ENCODE data around the gene CHMP4B. TPM values are rescaled to one million over a fixed set of nuclear protein-coding genes. Genes with fewer than 3 reads are reported as not detected.

The CHMP4B gene
- polyA plus RNA-seq, 1 of the 3 experiments (the other 2 are of a cell fraction) = 123 TPM

- TF ChIP-seq USF1 (IDR thresholded peaks at IDR 0.05; ENCODE audit: borderline replicate concordance, low read depth) (no peak), RCOR1 (IDR thresholded peaks at IDR 0.05; ENCODE audit: low read length) (no peak), YY1 (IDR thresholded peaks at IDR 0.05; ENCODE audit: low read depth) (no peak)
Observed at GRCh38 chr20:33796263-33796906, 14.8 kb upstream of the CHMP4B start (continued).

- Histone ChIP-seq H3K9ac (no peak overlapping the region), H3K4me1 (ENCODE audit: control insufficient read depth in 1 of 2, insufficient read depth in 2 of 2, low read depth in 1 of 2, low read length in 1 of 2) (peaks cover 0 to 7% of the 10 kb centered on the region in 2 experiments; a peak in 1 of 4 replicates), H4K20me1 (ENCODE audit: insufficient read depth) (no peaks in the 10 kb centered on the region), H3K9me3 (no peaks in the 10 kb centered on the region), H3K36me3 (replicated peaks in 1 of 2; ENCODE audit: control insufficient read depth in 1 of 2, insufficient read depth in 2 of 2, low read length in 1 of 2) (no peaks in the 10 kb centered on the region), H3K4me3 (ENCODE audit: low read depth in 2 of 2, low read length in 1 of 2) (no peak overlapping the region), H3K9me2 (no peaks in the 10 kb centered on the region), H2AFZ (ENCODE audit: low read depth) (no peak overlapping the region), H3K27me3 (ENCODE audit: insufficient read depth) (no peaks in the 10 kb centered on the region), H3K4me2 (no peak overlapping the region), H3K27ac (ENCODE audit: low read depth in 2 of 2, low read length in 1 of 2) (no peak overlapping the region), H3K79me2 (ENCODE audit: insufficient read depth) (no peaks in the 10 kb centered on the region), H3F3A (replicated peaks; ENCODE audit: insufficient read depth) (no peaks in the 10 kb centered on the region)
- DNase-seq = no peak
- WGBS (ENCODE audit: low lambda C conversion rate) = 81% methylated on average over 5 of the region's 5 CpGs
- TF ChIP-seq RFX5 (IDR thresholded peaks at IDR 0.05; ENCODE audit: low read length) (no peak), POLR2AphosphoS5 (IDR thresholded peaks at IDR 0.05; ENCODE audit: low read depth, low read length) (no peak), FOSL2 (IDR thresholded peaks at IDR 0.05; ENCODE audit: borderline replicate concordance, low read depth) (no peak), REST (IDR thresholded peaks at IDR 0.05; ENCODE audit: low read depth, low read length) (no peak), YY1 (IDR thresholded peaks at IDR 0.05; ENCODE audit: low read depth) (no peak), MAX (IDR thresholded peaks at IDR 0.05; ENCODE audit: low read depth) (no peak), EP300 (IDR thresholded peaks at IDR 0.05; ENCODE audit: borderline replicate concordance in 1 of 2, low read depth in 1 of 2, low read length in 1 of 2) (no peak), NRF1 (IDR thresholded peaks at IDR 0.05; ENCODE audit: low read depth, low read length) (no peak), EZH2phosphoT487 (IDR thresholded peaks at IDR 0.05; ENCODE audit: borderline replicate concordance, low read depth) (no peak), JUND (IDR thresholded peaks at IDR 0.05) (no peak), RXRA (IDR thresholded peaks at IDR 0.05; ENCODE audit: borderline replicate concordance, low read depth) (no peak), ZBTB33 (IDR thresholded peaks at IDR 0.05; ENCODE audit: borderline replicate concordance, low read depth) (no peak), TCF12 (IDR thresholded peaks at IDR 0.05) (no peak), USF1 (IDR thresholded peaks at IDR 0.05; ENCODE audit: borderline replicate concordance, low read depth) (no peak), PBX3 (IDR thresholded peaks at IDR 0.05) (no peak), CHD2 (IDR thresholded peaks at IDR 0.05; ENCODE audit: low read length, partially characterized antibody) (no peak), SIN3A (IDR thresholded peaks at IDR 0.05; ENCODE audit: borderline replicate concordance, low read depth, low read length) (no peak), RAD21 (IDR thresholded peaks at IDR 0.05; ENCODE audit: low read length) (no peak)
- ChIA-PET CTCF (interaction anchor here (0.6 kb wide), 1 partner anchor 735 kb away, joined by 3 read pairs; no protein-coding TSS in a partner anchor), POLR2A (no interaction called here)
Observed at GRCh38 chr20:33796907-33797544, 14.1 kb upstream of the CHMP4B start.

Data from SK-N-SH (cell line).